HepG2 (cell line): ENCODE data around the gene CTIF. TPM values are rescaled to one million over a fixed set of nuclear protein-coding genes. Genes with fewer than 3 reads are reported as not detected.

Experiments used
- ATAC-seq: fragments of 200-7000 bp; cut with Tn5 transposase; 3 replicates; pipeline ENCODE4 v1.9.1; 2020; ENCODE audit warnings: mild to moderate bottlenecking, moderate library complexity
- BruUV-seq: library from RNA; stranded (reverse); fragments of 400-500 nt; replicated peaks from 2 replicates; lab custom pipeline; 2021; lab: Mats Ljungman, UMichigan
- CTCF ChIA-PET: fragments of 300-600 bp; formaldehyde crosslinking; extraction: SDS; loops from one replicate; lab custom pipeline; 2021; ENCODE audit warnings: low total read pairs, inconsistent platforms, low intra/inter-chr PET ratio; lab: Yijun Ruan, JAX
- POLR2A ChIA-PET: fragments of 350-600 bp; sonication (Branson Sonifier 250); formaldehyde crosslinking; loops from one replicate; lab custom pipeline; 2020; ENCODE audit warnings: antibody characterized with exemption, inconsistent platforms; lab: Yijun Ruan, JAX
- DNase-seq: peaks from one replicate; pipeline ENCODE4 v3.0.0-alpha.2; 2015; ENCODE audit warnings: low spot score
- FAIRE-seq: peaks from 3 replicates; lab custom pipeline; 2011; peaks lifted over from hg19 to GRCh38; lab: Jason Lieb, UNC
- H2AFZ ChIP-seq: one replicate; pipeline ENCODE4 v1.6.1; 2011; ENCODE audit warnings: low read length, inconsistent platforms
- H3K27ac ChIP-seq: fragments of 300-600 bp; 3 replicates; pipeline ENCODE4 v1.8.0; 2011; ENCODE audit warnings: mixed run types, mild to moderate bottlenecking, mixed read lengths, low read length, inconsistent platforms; ENCODE audit not compliant: insufficient read depth; ENCODE audit errors: extremely low read length
- H3K27me3 ChIP-seq, 2 experiments: fragments of 200-600 bp in 1 of 2; 2 replicates in 1 of 2; 3 replicates in 1 of 2; pipeline versions ENCODE4 v1.6.0 to v1.8.0; 2011; ENCODE audit warnings: low read length in 2 of 2, mild to moderate bottlenecking in 2 of 2, moderate library complexity in 2 of 2, inconsistent platforms in 1 of 2; ENCODE audit not compliant: insufficient read depth in 2 of 2, control insufficient read depth in 1 of 2
- H3K36me3 ChIP-seq, 2 experiments: fragments of 200-600 bp in 1 of 2; replicated peaks in 1 of 2; 2 replicates in 1 of 2; 3 replicates in 1 of 2; pipeline versions ENCODE4 v1.5.1 to v1.8.0; 2011; ENCODE audit warnings: low read length in 2 of 2, inconsistent platforms in 1 of 2; ENCODE audit not compliant: insufficient read depth in 2 of 2, control insufficient read depth in 1 of 2
- H3K4me1 ChIP-seq: 2 replicates; pipeline ENCODE4 v1.5.1; 2012; ENCODE audit warnings: low read length, inconsistent platforms; ENCODE audit not compliant: insufficient read depth
- H3K4me2 ChIP-seq: 2 replicates; pipeline ENCODE4 v1.6.0; 2011; ENCODE audit warnings: low read depth, low read length, inconsistent platforms
- H3K4me3 ChIP-seq, 3 experiments: fragments of 200-600 bp in 1 of 3; sonication (generic), shearing (Covaris generic) in 1 of 3; replicated peaks in 1 of 3; 2 replicates each; pipeline ENCODE4 v1.5.1; 2011 to 2016; ENCODE audit warnings: low read length in 3 of 3, inconsistent platforms in 2 of 3, low read depth in 2 of 3, mild to moderate bottlenecking in 2 of 3, control low read depth in 1 of 3, mixed read lengths in 1 of 3; ENCODE audit not compliant: insufficient read depth in 1 of 3
- H3K79me2 ChIP-seq: one replicate; pipeline ENCODE4 v1.6.1; 2011; ENCODE audit warnings: low read length, inconsistent platforms; ENCODE audit not compliant: insufficient read depth
- H3K9ac ChIP-seq: 2 replicates; pipeline ENCODE4 v1.6.0; 2011; ENCODE audit warnings: mild to moderate bottlenecking, low read depth, low read length, inconsistent platforms; ENCODE audit not compliant: insufficient read depth
- H3K9me3 ChIP-seq: 2 replicates; pipeline ENCODE4 v1.5.1; 2012; ENCODE audit warnings: mild to moderate bottlenecking, low read length
- H4K20me1 ChIP-seq: 2 replicates; pipeline ENCODE4 v1.6.0; 2011; ENCODE audit warnings: inconsistent platforms, mild to moderate bottlenecking, low read length, moderate library complexity; ENCODE audit not compliant: insufficient read depth
- SKI ChIP-seq: fragments of 450-650 bp; IDR thresholded peaks from one replicate; pipeline ENCODE4 v1.6.1; 2018; ENCODE audit warnings: mild to moderate bottlenecking; ENCODE audit not compliant: partially characterized antibody
- WGBS: methylation state at CpG from one replicate; pipeline ENCODE4 v1.1.6; 2017; ENCODE audit warnings: low lambda C conversion rate; 5-methylcytosine and 5-hydroxymethylcytosine counted together
- in situ Hi-C: cut with HindIII; loops from 2 replicates; pipeline ENCODE4 v1.10.0; 2017; ENCODE audit warnings: low pct_unique_long_range_greater_than_20kb; ENCODE audit not compliant: extremely low pct_ligation_motif_present
- intact Hi-C: fragments of 100-400 bp; cut with micrococcal nuclease; formaldehyde crosslinking; loops from one replicate; pipeline ENCODE4 v1.10.0; 2022; ENCODE audit not compliant: unreplicated experiment
- polyA plus RNA-seq, 8 experiments: library from polyadenylated mRNA; depleted of rRNA in 3 of 8; stranded (reverse) in 7 of 8; unstranded in 1 of 8; fragments of >200 nt; fragmentation: Illumina TruSeq in 4 of 8; extraction: Trizol in 4 of 8; gene quantifications; 2 replicates each; pipeline versions ENCODE4 v1.2.1 to v1.2.3, GENCODE V29; 2011 to 2016; ENCODE audit warnings: low read depth in 4 of 8, missing spikeins in 1 of 8, mixed read lengths in 1 of 8; ENCODE audit not compliant: insufficient read depth in 1 of 8
- total RNA-seq, 5 experiments: library from RNA; depleted of rRNA; stranded (reverse); fragments of >200 nt; fragmentation: Illumina TruSeq; extraction: Trizol; gene quantifications; 2 replicates each; pipeline ENCODE4 v1.2.3, GENCODE V29; 2016; ENCODE audit warnings: low read depth in 1 of 5
- TF ChIP-seq, protein P1 (sequence below): sonication (generic); formaldehyde crosslinking; IDR thresholded peaks from 2 replicates; pipeline ENCODE4 v1.5.1; 2020; ENCODE audit warnings: mild to moderate bottlenecking, missing genetic modification reagents, moderate library complexity
- TF ChIP-seq, protein P2 (sequence below): sonication (generic); formaldehyde crosslinking; IDR thresholded peaks from 2 replicates; pipeline ENCODE4 v1.5.0; 2020; ENCODE audit warnings: mild to moderate bottlenecking, missing genetic modification reagents, moderate library complexity
- TF ChIP-seq, protein P3 (sequence below): sonication (generic); formaldehyde crosslinking; IDR thresholded peaks from 2 replicates; pipeline ENCODE4 v1.4.0; 2020; ENCODE audit warnings: missing genetic modification reagents, borderline replicate concordance
- TF ChIP-seq, protein P4 (sequence below): sonication (generic); formaldehyde crosslinking; IDR thresholded peaks from 2 replicates; pipeline ENCODE4 v1.9.0; 2022; ENCODE audit warnings: low read depth, missing genetic modification reagents
- TF ChIP-seq, protein P5 (sequence below): sonication (generic); formaldehyde crosslinking; IDR thresholded peaks from 2 replicates; pipeline ENCODE4 v1.5.1; 2020; ENCODE audit warnings: mild to moderate bottlenecking, missing genetic modification reagents
- TF ChIP-seq, protein P6 (sequence below): sonication (generic); formaldehyde crosslinking; IDR thresholded peaks from 2 replicates; pipeline ENCODE4 v1.8.1; 2023; ENCODE audit warnings: mild to moderate bottlenecking, inconsistent platforms, moderate library complexity, missing genetic modification reagents, borderline replicate concordance

Gene CTIF
- total and polyA plus RNA-seq, 2 of the 13 experiments (the other 11 are each of a cell fraction or from before 2014, with no cell fraction given), result 18.2 to 28.0 TPM

DNA sequence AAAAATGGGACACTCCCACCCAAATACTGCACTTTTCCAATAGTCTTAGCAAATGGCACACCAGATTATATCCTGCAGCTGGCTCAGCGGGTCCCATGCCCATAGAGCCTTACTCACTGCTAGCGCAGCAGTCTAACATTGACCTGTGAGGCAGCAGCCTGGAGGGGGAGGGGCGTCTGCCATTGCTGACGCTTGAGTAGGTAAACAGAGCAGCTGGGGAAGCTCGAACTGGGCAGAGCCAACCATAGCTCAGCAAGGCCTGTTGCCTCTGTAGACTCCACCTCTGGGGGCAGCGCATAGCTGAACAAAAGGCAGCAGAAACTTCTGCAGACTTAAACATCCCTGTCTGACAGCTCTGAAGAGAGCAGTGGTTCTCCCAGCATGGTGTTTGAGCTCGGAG lies 110.4 kb downstream of the CTIF start:
- H3K36me3 ChIP-seq, result peaks cover 0 to 14% of the 10 kb centered on the region in 2 experiments; a peak in 2 of 5 replicates
- no peak overlapping the region for H3K9ac ChIP-seq
- no TSS peak for BruUV-seq
- ATAC-seq (peak; percentile 78), FAIRE-seq (no peak), DNase-seq (peak; percentile 70)
- H3K4me1 ChIP-seq, result peaks cover 10% of the 10 kb centered on the region
- in situ Hi-C loops (no loop called here), intact Hi-C loops (no loop called here)
- no peaks in the 10 kb centered on the region for H3K9me3 ChIP-seq
- ChIA-PET POLR2A (interaction anchor here (1.0 kb wide), 1 partner anchor 14 kb away, joined by 3 read pairs; no protein-coding TSS in a partner anchor), CTCF (no interaction called here)
- no peak overlapping the region for H3K4me2 ChIP-seq
- no peaks in the 10 kb centered on the region for H4K20me1 ChIP-seq
- H3K4me3 ChIP-seq, result no peak overlapping the region
- WGBS, result 72% methylated on average over 4 of the region's 7 CpGs
- no peak overlapping the region for H3K27ac ChIP-seq
- no peaks in the 10 kb centered on the region for H3K79me2 ChIP-seq
- no peaks in the 10 kb centered on the region for H3K27me3 ChIP-seq
- no peak overlapping the region for H2AFZ ChIP-seq
- TF ChIP-seq, protein P1, sequence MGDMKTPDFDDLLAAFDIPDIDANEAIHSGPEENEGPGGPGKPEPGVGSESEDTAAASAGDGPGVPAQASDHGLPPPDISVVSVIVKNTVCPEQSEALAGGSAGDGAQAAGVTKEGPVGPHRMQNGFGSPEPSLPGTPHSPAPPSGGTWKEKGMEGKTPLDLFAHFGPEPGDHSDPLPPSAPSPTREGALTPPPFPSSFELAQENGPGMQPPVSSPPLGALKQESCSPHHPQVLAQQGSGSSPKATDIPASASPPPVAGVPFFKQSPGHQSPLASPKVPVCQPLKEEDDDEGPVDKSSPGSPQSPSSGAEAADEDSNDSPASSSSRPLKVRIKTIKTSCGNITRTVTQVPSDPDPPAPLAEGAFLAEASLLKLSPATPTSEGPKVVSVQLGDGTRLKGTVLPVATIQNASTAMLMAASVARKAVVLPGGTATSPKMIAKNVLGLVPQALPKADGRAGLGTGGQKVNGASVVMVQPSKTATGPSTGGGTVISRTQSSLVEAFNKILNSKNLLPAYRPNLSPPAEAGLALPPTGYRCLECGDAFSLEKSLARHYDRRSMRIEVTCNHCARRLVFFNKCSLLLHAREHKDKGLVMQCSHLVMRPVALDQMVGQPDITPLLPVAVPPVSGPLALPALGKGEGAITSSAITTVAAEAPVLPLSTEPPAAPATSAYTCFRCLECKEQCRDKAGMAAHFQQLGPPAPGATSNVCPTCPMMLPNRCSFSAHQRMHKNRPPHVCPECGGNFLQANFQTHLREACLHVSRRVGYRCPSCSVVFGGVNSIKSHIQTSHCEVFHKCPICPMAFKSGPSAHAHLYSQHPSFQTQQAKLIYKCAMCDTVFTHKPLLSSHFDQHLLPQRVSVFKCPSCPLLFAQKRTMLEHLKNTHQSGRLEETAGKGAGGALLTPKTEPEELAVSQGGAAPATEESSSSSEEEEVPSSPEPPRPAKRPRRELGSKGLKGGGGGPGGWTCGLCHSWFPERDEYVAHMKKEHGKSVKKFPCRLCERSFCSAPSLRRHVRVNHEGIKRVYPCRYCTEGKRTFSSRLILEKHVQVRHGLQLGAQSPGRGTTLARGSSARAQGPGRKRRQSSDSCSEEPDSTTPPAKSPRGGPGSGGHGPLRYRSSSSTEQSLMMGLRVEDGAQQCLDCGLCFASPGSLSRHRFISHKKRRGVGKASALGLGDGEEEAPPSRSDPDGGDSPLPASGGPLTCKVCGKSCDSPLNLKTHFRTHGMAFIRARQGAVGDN (CRISPR knock-in tag), result peak; percentile 50
- TF ChIP-seq, protein P2, sequence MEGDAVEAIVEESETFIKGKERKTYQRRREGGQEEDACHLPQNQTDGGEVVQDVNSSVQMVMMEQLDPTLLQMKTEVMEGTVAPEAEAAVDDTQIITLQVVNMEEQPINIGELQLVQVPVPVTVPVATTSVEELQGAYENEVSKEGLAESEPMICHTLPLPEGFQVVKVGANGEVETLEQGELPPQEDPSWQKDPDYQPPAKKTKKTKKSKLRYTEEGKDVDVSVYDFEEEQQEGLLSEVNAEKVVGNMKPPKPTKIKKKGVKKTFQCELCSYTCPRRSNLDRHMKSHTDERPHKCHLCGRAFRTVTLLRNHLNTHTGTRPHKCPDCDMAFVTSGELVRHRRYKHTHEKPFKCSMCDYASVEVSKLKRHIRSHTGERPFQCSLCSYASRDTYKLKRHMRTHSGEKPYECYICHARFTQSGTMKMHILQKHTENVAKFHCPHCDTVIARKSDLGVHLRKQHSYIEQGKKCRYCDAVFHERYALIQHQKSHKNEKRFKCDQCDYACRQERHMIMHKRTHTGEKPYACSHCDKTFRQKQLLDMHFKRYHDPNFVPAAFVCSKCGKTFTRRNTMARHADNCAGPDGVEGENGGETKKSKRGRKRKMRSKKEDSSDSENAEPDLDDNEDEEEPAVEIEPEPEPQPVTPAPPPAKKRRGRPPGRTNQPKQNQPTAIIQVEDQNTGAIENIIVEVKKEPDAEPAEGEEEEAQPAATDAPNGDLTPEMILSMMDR (CRISPR knock-in tag), result peak; percentile 41; the same call in 1 of the 2 replicates
- TF ChIP-seq, protein P3, sequence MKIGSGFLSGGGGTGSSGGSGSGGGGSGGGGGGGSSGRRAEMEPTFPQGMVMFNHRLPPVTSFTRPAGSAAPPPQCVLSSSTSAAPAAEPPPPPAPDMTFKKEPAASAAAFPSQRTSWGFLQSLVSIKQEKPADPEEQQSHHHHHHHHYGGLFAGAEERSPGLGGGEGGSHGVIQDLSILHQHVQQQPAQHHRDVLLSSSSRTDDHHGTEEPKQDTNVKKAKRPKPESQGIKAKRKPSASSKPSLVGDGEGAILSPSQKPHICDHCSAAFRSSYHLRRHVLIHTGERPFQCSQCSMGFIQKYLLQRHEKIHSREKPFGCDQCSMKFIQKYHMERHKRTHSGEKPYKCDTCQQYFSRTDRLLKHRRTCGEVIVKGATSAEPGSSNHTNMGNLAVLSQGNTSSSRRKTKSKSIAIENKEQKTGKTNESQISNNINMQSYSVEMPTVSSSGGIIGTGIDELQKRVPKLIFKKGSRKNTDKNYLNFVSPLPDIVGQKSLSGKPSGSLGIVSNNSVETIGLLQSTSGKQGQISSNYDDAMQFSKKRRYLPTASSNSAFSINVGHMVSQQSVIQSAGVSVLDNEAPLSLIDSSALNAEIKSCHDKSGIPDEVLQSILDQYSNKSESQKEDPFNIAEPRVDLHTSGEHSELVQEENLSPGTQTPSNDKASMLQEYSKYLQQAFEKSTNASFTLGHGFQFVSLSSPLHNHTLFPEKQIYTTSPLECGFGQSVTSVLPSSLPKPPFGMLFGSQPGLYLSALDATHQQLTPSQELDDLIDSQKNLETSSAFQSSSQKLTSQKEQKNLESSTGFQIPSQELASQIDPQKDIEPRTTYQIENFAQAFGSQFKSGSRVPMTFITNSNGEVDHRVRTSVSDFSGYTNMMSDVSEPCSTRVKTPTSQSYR, result peak; percentile 87
- TF ChIP-seq, protein P4, sequence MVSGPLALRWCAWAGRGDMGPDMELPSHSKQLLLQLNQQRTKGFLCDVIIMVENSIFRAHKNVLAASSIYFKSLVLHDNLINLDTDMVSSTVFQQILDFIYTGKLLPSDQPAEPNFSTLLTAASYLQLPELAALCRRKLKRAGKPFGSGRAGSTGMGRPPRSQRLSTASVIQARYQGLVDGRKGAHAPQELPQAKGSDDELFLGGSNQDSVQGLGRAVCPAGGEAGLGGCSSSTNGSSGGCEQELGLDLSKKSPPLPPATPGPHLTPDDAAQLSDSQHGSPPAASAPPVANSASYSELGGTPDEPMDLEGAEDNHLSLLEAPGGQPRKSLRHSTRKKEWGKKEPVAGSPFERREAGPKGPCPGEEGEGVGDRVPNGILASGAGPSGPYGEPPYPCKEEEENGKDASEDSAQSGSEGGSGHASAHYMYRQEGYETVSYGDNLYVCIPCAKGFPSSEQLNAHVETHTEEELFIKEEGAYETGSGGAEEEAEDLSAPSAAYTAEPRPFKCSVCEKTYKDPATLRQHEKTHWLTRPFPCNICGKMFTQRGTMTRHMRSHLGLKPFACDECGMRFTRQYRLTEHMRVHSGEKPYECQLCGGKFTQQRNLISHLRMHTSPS (CRISPR knock-in tag), result 0 out of 2 replicates have a peak, but pooled peaks have one; percentile 47
- TF ChIP-seq SKI, result peak; percentile 39
- TF ChIP-seq, protein P5, sequence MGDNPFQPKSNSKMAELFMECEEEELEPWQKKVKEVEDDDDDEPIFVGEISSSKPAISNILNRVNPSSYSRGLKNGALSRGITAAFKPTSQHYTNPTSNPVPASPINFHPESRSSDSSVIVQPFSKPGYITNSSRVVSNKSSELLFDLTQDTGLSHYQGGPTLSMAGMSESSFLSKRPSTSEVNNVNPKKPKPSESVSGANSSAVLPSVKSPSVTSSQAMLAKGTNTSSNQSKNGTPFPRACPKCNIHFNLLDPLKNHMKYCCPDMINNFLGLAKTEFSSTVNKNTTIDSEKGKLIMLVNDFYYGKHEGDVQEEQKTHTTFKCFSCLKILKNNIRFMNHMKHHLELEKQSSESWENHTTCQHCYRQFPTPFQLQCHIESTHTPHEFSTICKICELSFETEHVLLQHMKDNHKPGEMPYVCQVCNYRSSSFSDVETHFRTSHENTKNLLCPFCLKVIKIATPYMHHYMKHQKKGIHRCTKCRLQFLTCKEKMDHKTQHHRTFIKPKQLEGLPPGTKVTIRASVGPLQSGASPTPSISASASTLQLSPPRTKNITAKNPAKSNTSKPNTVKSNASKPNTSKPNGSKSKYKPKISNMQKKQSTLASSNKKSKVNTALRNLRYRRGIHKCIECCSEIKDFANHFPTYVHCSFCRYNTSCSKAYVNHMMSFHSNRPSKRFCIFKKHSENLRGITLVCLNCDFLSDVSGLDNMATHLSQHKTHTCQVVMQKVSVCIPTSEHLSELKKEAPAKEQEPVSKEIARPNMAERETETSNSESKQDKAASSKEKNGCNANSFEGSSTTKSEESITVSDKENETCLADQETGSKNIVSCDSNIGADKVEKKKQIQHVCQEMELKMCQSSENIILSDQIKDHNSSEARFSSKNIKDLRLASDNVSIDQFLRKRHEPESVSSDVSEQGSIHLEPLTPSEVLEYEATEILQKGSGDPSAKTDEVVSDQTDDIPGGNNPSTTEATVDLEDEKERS (CRISPR knock-in tag), result no peak
- TF ChIP-seq, protein P6, sequence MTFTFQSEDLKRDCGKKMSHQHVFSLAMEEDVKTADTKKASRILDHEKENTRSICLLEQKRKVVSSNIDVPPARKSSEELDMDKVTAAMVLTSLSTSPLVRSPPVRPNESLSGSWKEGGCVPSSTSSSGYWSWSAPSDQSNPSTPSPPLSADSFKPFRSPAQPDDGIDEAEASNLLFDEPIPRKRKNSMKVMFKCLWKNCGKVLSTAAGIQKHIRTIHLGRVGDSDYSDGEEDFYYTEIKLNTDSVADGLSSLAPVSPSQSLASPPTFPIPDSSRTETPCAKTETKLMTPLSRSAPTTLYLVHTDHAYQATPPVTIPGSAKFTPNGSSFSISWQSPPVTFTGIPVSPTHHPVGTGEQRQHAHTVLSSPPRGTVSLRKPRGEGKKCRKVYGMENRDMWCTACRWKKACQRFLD, result no peak
